ENCODE measurements around the gene CARMIL1.

Gene CARMIL1

GRCh38 chr6:25649611-25650010, 370.4 kb downstream of the CARMIL1 start:
- DNase-seq (ENCODE audit: insufficient read length, low spot score) (no peak), FAIRE-seq (no peak)
- TF ChIP-seq POU2F2 (IDR thresholded peaks at IDR 0.05; ENCODE audit: low read depth, low read length) (no peak), PAX5 (IDR thresholded peaks at IDR 0.05; ENCODE audit: insufficient read depth, low read length, severe bottlenecking) (no peak), TAF1 (IDR thresholded peaks at IDR 0.05; ENCODE audit: low read depth, low read length) (no peak), SPI1 (IDR thresholded peaks at IDR 0.05; ENCODE audit: low read depth, low read length) (no peak), POLR2AphosphoS5 (IDR thresholded peaks at IDR 0.05; ENCODE audit: low read depth, low read length) (no peak), POLR2A (IDR thresholded peaks at IDR 0.05; ENCODE audit: low read depth, low read length) (no peak)

GRCh38 chr6:25652007-25652515, 372.9 kb downstream of the CARMIL1 start, which contains the start of gene SCGN:
SCGN (plus strand) TSS chr6:25652215; CDS start chr6:25652404, 189 bp downstream.
- peak; percentile 28 for DNase-seq (ENCODE audit: insufficient read length, low spot score)

GRCh38 chr6:25655723-25656122, 376.5 kb downstream of the CARMIL1 start:
- TF ChIP-seq SPI1 (IDR thresholded peaks at IDR 0.05; ENCODE audit: low read depth, low read length) (no peak), POU2F2 (IDR thresholded peaks at IDR 0.05; ENCODE audit: low read depth, low read length) (no peak)
- no peak for DNase-seq (ENCODE audit: insufficient read length, low spot score)
- FAIRE-seq, result no peak

More at GRCh38 chr6:25652007-25652515, 372.9 kb downstream of the CARMIL1 start, which contains the start of gene SCGN:
- FAIRE-seq, result no peak
- no peak for TF ChIP-seq POU2F2 (IDR thresholded peaks at IDR 0.05; ENCODE audit: low read depth, low read length)
- TF ChIP-seq PAX5 (IDR thresholded peaks at IDR 0.05; ENCODE audit: insufficient read depth, low read length, severe bottlenecking), result no peak
- no peak for TF ChIP-seq POLR2A (IDR thresholded peaks at IDR 0.05; ENCODE audit: low read depth, low read length)
- TF ChIP-seq SPI1 (IDR thresholded peaks at IDR 0.05; ENCODE audit: low read depth, low read length), result no peak
- TF ChIP-seq POLR2AphosphoS5 (IDR thresholded peaks at IDR 0.05; ENCODE audit: low read depth, low read length), result no peak
- no peak for TF ChIP-seq TAF1 (IDR thresholded peaks at IDR 0.05; ENCODE audit: low read depth, low read length)

GRCh38 chr6:25659633-25660368, 380.6 kb downstream of the CARMIL1 start:
- no peak for FAIRE-seq
- no peak for DNase-seq (ENCODE audit: insufficient read length, low spot score)
- TF ChIP-seq POU2F2 (IDR thresholded peaks at IDR 0.05; ENCODE audit: low read depth, low read length) (no peak), SPI1 (IDR thresholded peaks at IDR 0.05; ENCODE audit: low read depth, low read length) (no peak), PAX5 (IDR thresholded peaks at IDR 0.05; ENCODE audit: insufficient read depth, low read length, severe bottlenecking) (no peak), TAF1 (IDR thresholded peaks at IDR 0.05; ENCODE audit: low read depth, low read length) (no peak), POLR2A (IDR thresholded peaks at IDR 0.05; ENCODE audit: low read depth, low read length) (no peak), POLR2AphosphoS5 (IDR thresholded peaks at IDR 0.05; ENCODE audit: low read depth, low read length) (no peak)

GRCh38 chr6:25660512-25660911, 381.3 kb downstream of the CARMIL1 start:
- DNase-seq (ENCODE audit: insufficient read length, low spot score) (no peak), FAIRE-seq (no peak)
- no peak for TF ChIP-seq POLR2A (IDR thresholded peaks at IDR 0.05; ENCODE audit: low read depth, low read length)
- TF ChIP-seq POU2F2 (IDR thresholded peaks at IDR 0.05; ENCODE audit: low read depth, low read length), result no peak
- no peak for TF ChIP-seq TAF1 (IDR thresholded peaks at IDR 0.05; ENCODE audit: low read depth, low read length)
- TF ChIP-seq PAX5 (IDR thresholded peaks at IDR 0.05; ENCODE audit: insufficient read depth, low read length, severe bottlenecking), result no peak
- TF ChIP-seq POLR2AphosphoS5 (IDR thresholded peaks at IDR 0.05; ENCODE audit: low read depth, low read length), result no peak
- TF ChIP-seq SPI1 (IDR thresholded peaks at IDR 0.05; ENCODE audit: low read depth, low read length), result no peak

- DNase-seq (ENCODE audit: insufficient read length, low spot score), result no peak
- TF ChIP-seq POLR2AphosphoS5 (IDR thresholded peaks at IDR 0.05; ENCODE audit: low read depth, low read length) (no peak), POLR2A (IDR thresholded peaks at IDR 0.05; ENCODE audit: low read depth, low read length) (no peak), POU2F2 (IDR thresholded peaks at IDR 0.05; ENCODE audit: low read depth, low read length) (no peak), SPI1 (IDR thresholded peaks at IDR 0.05; ENCODE audit: low read depth, low read length) (no peak), TAF1 (IDR thresholded peaks at IDR 0.05; ENCODE audit: low read depth, low read length) (no peak), PAX5 (IDR thresholded peaks at IDR 0.05; ENCODE audit: insufficient read depth, low read length, severe bottlenecking) (no peak)
- no peak for FAIRE-seq
Measured at GRCh38 chr6:25661129-25661779, 382.1 kb downstream of the CARMIL1 start.

- no peak for FAIRE-seq
- no peak for DNase-seq (ENCODE audit: insufficient read length, low spot score)
- TF ChIP-seq SPI1 (IDR thresholded peaks at IDR 0.05; ENCODE audit: low read depth, low read length) (no peak), POLR2AphosphoS5 (IDR thresholded peaks at IDR 0.05; ENCODE audit: low read depth, low read length) (no peak)
Measured at GRCh38 chr6:25665455-25665854, 386.3 kb downstream of the CARMIL1 start.

- FAIRE-seq (no peak), DNase-seq (ENCODE audit: insufficient read length, low spot score) (no peak)
- TF ChIP-seq SPI1 (IDR thresholded peaks at IDR 0.05; ENCODE audit: low read depth, low read length), result no peak
- no peak for TF ChIP-seq PAX5 (IDR thresholded peaks at IDR 0.05; ENCODE audit: insufficient read depth, low read length, severe bottlenecking)
- TF ChIP-seq TAF1 (IDR thresholded peaks at IDR 0.05; ENCODE audit: low read depth, low read length), result no peak
- no peak for TF ChIP-seq POU2F2 (IDR thresholded peaks at IDR 0.05; ENCODE audit: low read depth, low read length)
- no peak for TF ChIP-seq POLR2A (IDR thresholded peaks at IDR 0.05; ENCODE audit: low read depth, low read length)
- no peak for TF ChIP-seq POLR2AphosphoS5 (IDR thresholded peaks at IDR 0.05; ENCODE audit: low read depth, low read length)
Measured at GRCh38 chr6:25669413-25669812, 390.2 kb downstream of the CARMIL1 start.
